Left renal pelvis (tissue), 4 donors: Measurements from ENCODE around the gene CPT1C. TPM values are rescaled to one million over a fixed set of nuclear protein-coding genes. Genes with fewer than 3 reads are reported as not detected.

ENCODE experiments used
- DNase-seq, 4 donors: peaks; one replicate each; pipeline ENCODE4 v3.0.0-alpha.2; 2013; ENCODE audit warnings: low read depth in 4 of 4, low spot score in 3 of 4
- polyA plus RNA-seq, 4 donors: library from polyadenylated mRNA; unstranded; fragments of 120-200 nt; gene quantifications; one replicate each; pipeline ENCODE4 v1.2.1, GENCODE V29; 2013; ENCODE audit not compliant: insufficient read length in 4 of 4

CPT1C gene
- polyA plus RNA-seq, 4 donors, result 10.9 to 22.8 (median 16.1) TPM

GRCh38 chr19:49658566-49659442 is 32.1 kb upstream of the CPT1C start:
- DNase-seq, result no peak

- DNase-seq, result no peak
Measured at GRCh38 chr19:49660338-49660961, 30.5 kb upstream of the CPT1C start.

GRCh38 chr19:49662011-49662410 is 28.9 kb upstream of the CPT1C start:
- no peak for DNase-seq

- DNase-seq, result no peak
Measured at GRCh38 chr19:49663224-49663623, 27.7 kb upstream of the CPT1C start.

GRCh38 chr19:49664171-49665035 is 26.5 kb upstream of the CPT1C start:
- no peak for DNase-seq

GRCh38 chr19:49665036-49665350 is 25.9 kb upstream of the CPT1C start:
- no peak for DNase-seq

GRCh38 chr19:49665351-49666119 is 25.4 kb upstream of the CPT1C start, which contains the start of the genes BCL2L12 and IRF3:
Gene BCL2L12 (plus strand): TSS chr19:49665933. CDS start chr19:49666693, 760 bp downstream.
Gene IRF3 (minus strand): TSS chr19:49665857. CDS start chr19:49664838, 1,019 bp downstream.
- peak; percentile 93 to 96 (median 94) for DNase-seq

GRCh38 chr19:49666120-49666444 is 24.8 kb upstream of the CPT1C start:
- DNase-seq, result no peak

- no peak for DNase-seq
Measured at GRCh38 chr19:49667473-49667872, 23.4 kb upstream of the CPT1C start.

- no peak for DNase-seq
Measured at GRCh38 chr19:49669516-49669915, 21.4 kb upstream of the CPT1C start.

GRCh38 chr19:49672131-49672919 is 18.6 kb upstream of the CPT1C start:
- DNase-seq, result no peak

GRCh38 chr19:49676136-49676783 is 14.7 kb upstream of the CPT1C start:
- peak in 2 of 4 donors; percentile 85 to 87 for DNase-seq

GRCh38 chr19:49676784-49677230 is 14.1 kb upstream of the CPT1C start:
- DNase-seq, result peak; percentile 100

GRCh38 chr19:49677231-49677900 is 13.6 kb upstream of the CPT1C start, which contains the start of gene PRMT1:
Gene PRMT1 (plus strand): TSS chr19:49677271. CDS start chr19:49677281, 10 bp downstream.
- no peak for DNase-seq

GRCh38 chr19:49677901-49678674 is 12.8 kb upstream of the CPT1C start:
- peak in 1 of 4 donors; percentile 72 for DNase-seq

- no peak for DNase-seq
Measured at GRCh38 chr19:49678985-49679770, 11.7 kb upstream of the CPT1C start.
